Endothelial cell of umbilical vein (primary cell): ENCODE data around the gene ZMAT5.

Source experiments
- EZH2 ChIP-seq: IDR thresholded peaks from 2 replicates; pipeline ENCODE4 v1.6.1; 2012; ENCODE audit warnings: borderline replicate concordance, low read depth, mild to moderate bottlenecking, moderate library complexity, low read length, inconsistent platforms; ENCODE audit not compliant: severe bottlenecking
- JUN ChIP-seq: IDR thresholded peaks from 2 replicates; pipeline ENCODE4 v1.6.1; 2011; ENCODE audit warnings: borderline replicate concordance, low read depth; ENCODE audit not compliant: insufficient read length, insufficient read depth
- MYC ChIP-seq: IDR thresholded peaks from one replicate; pipeline ENCODE4 v1.6.1; 2011; ENCODE audit warnings: mild to moderate bottlenecking, low read depth, low read length
- POLR2A ChIP-seq: IDR thresholded peaks from 2 replicates; pipeline ENCODE4 v1.6.1; 2012; ENCODE audit warnings: low read depth, mild to moderate bottlenecking, control low read depth, low read length
- POLR2AphosphoS5 ChIP-seq: IDR thresholded peaks from 2 replicates; pipeline ENCODE4 v1.6.1; 2012; ENCODE audit warnings: low read depth, mild to moderate bottlenecking, control low read depth, low read length, moderate library complexity; ENCODE audit not compliant: insufficient read depth
- TF ChIP-seq, protein P1 (sequence below), 2 donors: IDR thresholded peaks; 1 replicate in 1 of 2; 2 replicates in 1 of 2; pipeline ENCODE4 v1.5.1; 2011; ENCODE audit warnings: low read length in 2 of 2, mild to moderate bottlenecking in 2 of 2, moderate library complexity in 2 of 2, control low read depth in 1 of 2, inconsistent platforms in 1 of 2, low read depth in 1 of 2; ENCODE audit not compliant: insufficient read depth in 1 of 2; ENCODE audit errors: extremely low read depth in 1 of 2

- TF ChIP-seq, protein P1, sequence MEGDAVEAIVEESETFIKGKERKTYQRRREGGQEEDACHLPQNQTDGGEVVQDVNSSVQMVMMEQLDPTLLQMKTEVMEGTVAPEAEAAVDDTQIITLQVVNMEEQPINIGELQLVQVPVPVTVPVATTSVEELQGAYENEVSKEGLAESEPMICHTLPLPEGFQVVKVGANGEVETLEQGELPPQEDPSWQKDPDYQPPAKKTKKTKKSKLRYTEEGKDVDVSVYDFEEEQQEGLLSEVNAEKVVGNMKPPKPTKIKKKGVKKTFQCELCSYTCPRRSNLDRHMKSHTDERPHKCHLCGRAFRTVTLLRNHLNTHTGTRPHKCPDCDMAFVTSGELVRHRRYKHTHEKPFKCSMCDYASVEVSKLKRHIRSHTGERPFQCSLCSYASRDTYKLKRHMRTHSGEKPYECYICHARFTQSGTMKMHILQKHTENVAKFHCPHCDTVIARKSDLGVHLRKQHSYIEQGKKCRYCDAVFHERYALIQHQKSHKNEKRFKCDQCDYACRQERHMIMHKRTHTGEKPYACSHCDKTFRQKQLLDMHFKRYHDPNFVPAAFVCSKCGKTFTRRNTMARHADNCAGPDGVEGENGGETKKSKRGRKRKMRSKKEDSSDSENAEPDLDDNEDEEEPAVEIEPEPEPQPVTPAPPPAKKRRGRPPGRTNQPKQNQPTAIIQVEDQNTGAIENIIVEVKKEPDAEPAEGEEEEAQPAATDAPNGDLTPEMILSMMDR (IDR thresholded peaks at IDR 0.05; ENCODE audit: extremely low read depth in 1 of 2, insufficient read depth in 1 of 2, low read depth in 1 of 2, low read length in 2 of 2): no peak
- TF ChIP-seq JUN: no peak
- TF ChIP-seq POLR2A: no peak
- no peak for TF ChIP-seq EZH2
- TF ChIP-seq POLR2AphosphoS5: no peak
- TF ChIP-seq MYC: no peak
Measured at GRCh38 chr22:29706486-29706885, 60.3 kb downstream of the ZMAT5 start.
